Hepatocyte (in vitro differentiated cells): ENCODE data around the gene RETREG2. TPM values are rescaled to one million over a fixed set of nuclear protein-coding genes. Genes with fewer than 3 reads are reported as not detected.

ENCODE experiments used
- DNase-seq: peaks from one replicate; pipeline ENCODE4 v3.0.0-alpha.2; 2016; ENCODE audit warnings: low spot score
- H2AFZ ChIP-seq: fragments of 200-600 bp; sonication (generic); 2 replicates; pipeline ENCODE4 v1.6.0; 2016; ENCODE audit warnings: antibody characterized with exemption, mild to moderate bottlenecking
- H3K27ac ChIP-seq: fragments of 200-600 bp; sonication (generic); 2 replicates; pipeline ENCODE4 v1.5.1; 2016; ENCODE audit warnings: mild to moderate bottlenecking
- H3K27me3 ChIP-seq: fragments of 200-600 bp; sonication (generic); 2 replicates; pipeline ENCODE4 v1.6.1; 2016
- H3K36me3 ChIP-seq: fragments of 200-600 bp; sonication (generic); replicated peaks from 2 replicates; pipeline ENCODE4 v1.5.1; 2016; ENCODE audit warnings: low read depth; ENCODE audit not compliant: insufficient read depth
- H3K4me1 ChIP-seq: fragments of 200-600 bp; sonication (generic); 2 replicates; pipeline ENCODE4 v1.5.1; 2016; ENCODE audit warnings: mild to moderate bottlenecking, moderate library complexity; ENCODE audit not compliant: insufficient read depth
- H3K4me2 ChIP-seq: fragments of 200-600 bp; sonication (generic); 2 replicates; pipeline ENCODE4 v1.6.0; 2016
- H3K4me3 ChIP-seq: fragments of 200-600 bp; sonication (generic); 2 replicates; pipeline ENCODE4 v1.5.1; 2016; ENCODE audit warnings: mild to moderate bottlenecking
- H3K79me2 ChIP-seq: fragments of 200-600 bp; sonication (generic); 2 replicates; pipeline ENCODE4 v1.6.0; 2017; ENCODE audit warnings: mild to moderate bottlenecking
- H3K9me2 ChIP-seq: fragments of 200-600 bp; sonication (generic); replicated peaks from 2 replicates; pipeline ENCODE4 v1.6.0; 2017; ENCODE audit warnings: mild to moderate bottlenecking; ENCODE audit not compliant: insufficient read depth
- H3K9me3 ChIP-seq: fragments of 200-600 bp; sonication (generic); 2 replicates; pipeline ENCODE4 v1.5.1; 2016; ENCODE audit warnings: low read depth, mild to moderate bottlenecking
- H4K20me1 ChIP-seq: fragments of 200-600 bp; sonication (generic); 2 replicates; pipeline ENCODE4 v1.6.0; 2016; ENCODE audit warnings: mild to moderate bottlenecking; ENCODE audit not compliant: insufficient read depth, poor library complexity, severe bottlenecking
- EZH2 ChIP-seq: fragments of 200-600 bp; sonication (generic); IDR thresholded peaks from 2 replicates; pipeline ENCODE4 v1.6.1; 2016; ENCODE audit warnings: antibody characterized with exemption, mild to moderate bottlenecking, borderline replicate concordance
- EZH2phosphoT487 ChIP-seq: fragments of 200-600 bp; sonication (generic); IDR thresholded peaks from one replicate; pipeline ENCODE4 v1.6.1; 2018; ENCODE audit warnings: antibody characterized with exemption, mild to moderate bottlenecking, low read depth, moderate library complexity; ENCODE audit not compliant: unreplicated experiment, severe bottlenecking
- WGBS: methylation state at CpG from one replicate; pipeline ENCODE4 v1.1.6; 2016; ENCODE audit warnings: low lambda C conversion rate; ENCODE audit errors: missing lambda C conversion rate; 5-methylcytosine and 5-hydroxymethylcytosine counted together
- polyA plus RNA-seq: library from polyadenylated mRNA; unstranded; fragments of >200 nt; fragmentation: Nextera tagmentation; extraction: Ambion mirVana; gene quantifications from 2 replicates; pipeline ENCODE4 v1.2.1, GENCODE V29; 2016
- total RNA-seq: library from RNA; depleted of rRNA; stranded (reverse); fragments of >200 nt; gene quantifications from 2 replicates; pipeline ENCODE4 v1.2.3, GENCODE V29; 2014
- TF ChIP-seq, protein P1 (sequence below): fragments of 200-600 bp; sonication (generic); IDR thresholded peaks from 2 replicates; pipeline ENCODE4 v1.5.1; 2016; ENCODE audit warnings: antibody characterized with exemption, mild to moderate bottlenecking; ENCODE audit not compliant: poor library complexity

The RETREG2 gene, protein sequence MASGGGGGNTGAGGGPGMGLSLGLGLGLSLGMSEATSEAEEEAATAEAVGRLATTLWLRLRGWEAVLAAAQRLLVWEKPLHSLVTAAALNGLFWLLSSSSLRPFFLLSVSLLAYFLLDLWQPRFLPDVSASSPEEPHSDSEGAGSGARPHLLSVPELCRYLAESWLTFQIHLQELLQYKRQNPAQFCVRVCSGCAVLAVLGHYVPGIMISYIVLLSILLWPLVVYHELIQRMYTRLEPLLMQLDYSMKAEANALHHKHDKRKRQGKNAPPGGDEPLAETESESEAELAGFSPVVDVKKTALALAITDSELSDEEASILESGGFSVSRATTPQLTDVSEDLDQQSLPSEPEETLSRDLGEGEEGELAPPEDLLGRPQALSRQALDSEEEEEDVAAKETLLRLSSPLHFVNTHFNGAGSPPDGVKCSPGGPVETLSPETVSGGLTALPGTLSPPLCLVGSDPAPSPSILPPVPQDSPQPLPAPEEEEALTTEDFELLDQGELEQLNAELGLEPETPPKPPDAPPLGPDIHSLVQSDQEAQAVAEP
- total RNA-seq (89.1 and 93.3 TPM in 2 replicates), polyA plus RNA-seq (81.0 and 90.7 TPM in 2 replicates)

DNA sequence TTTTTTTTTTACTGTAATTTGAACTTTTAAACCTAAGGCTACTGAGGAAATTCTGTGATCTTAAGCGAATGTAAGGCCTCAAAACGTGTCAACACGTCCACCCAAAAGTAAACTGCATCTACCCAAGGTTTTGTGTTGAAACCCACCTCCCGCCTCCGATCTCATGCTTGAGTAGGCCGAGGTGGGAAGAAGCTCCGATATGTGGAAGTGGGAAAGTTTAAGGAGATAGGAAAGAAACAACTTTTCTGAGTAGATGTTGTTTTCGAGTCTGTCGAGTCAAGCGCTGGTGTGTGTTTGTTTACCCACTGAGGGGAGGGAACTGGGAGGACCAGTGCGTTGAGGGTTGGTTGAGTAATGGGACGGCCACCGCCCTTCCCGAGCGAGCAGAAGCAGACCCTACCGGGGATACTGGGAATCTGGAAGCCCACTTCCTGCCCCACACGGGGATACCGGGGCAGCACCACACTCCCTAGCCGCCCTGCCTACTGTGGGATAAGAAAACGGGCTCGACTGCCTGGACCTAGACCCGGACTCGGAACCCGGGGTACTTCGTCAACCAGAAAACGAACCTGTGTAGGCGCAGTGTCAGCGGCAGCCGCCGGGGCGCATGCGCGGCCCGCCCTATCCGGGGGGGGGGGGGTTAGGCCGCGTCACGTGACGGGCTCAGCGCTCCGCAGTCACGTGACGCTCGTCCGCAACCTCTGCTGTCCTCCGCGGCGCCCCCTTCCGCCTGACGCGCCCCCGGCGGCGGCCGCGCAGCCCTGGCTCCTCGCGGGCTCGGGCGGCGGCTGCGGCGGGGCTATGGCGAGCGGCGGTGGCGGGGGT, at the start of gene RETREG2:
TSS of gene RETREG2 (plus strand) at position 724 of the 825 bp plus-strand sequence. CDS start at position 802, 78 bp downstream.
- no peaks in the 10 kb centered on the region for H3K9me2 ChIP-seq
- H2AFZ ChIP-seq, result peak within 1 kb of the TSS; percentile 75
- H3K4me2 ChIP-seq, result peak within 1 kb of the TSS; percentile 97
- DNase-seq, result peak; percentile 97
- peaks cover 43% of the 10 kb centered on the region for H3K79me2 ChIP-seq
- no peaks in the 10 kb centered on the region for H3K9me3 ChIP-seq
- no peaks in the 10 kb centered on the region for H3K36me3 ChIP-seq
- H3K27ac ChIP-seq, result peak within 1 kb of the TSS; percentile 98
- no peaks in the 10 kb centered on the region for H3K27me3 ChIP-seq
- 2% methylated on average over 32 of the region's 67 CpGs for whole genome bisulfite sequencing
- peaks cover 10% of the 10 kb centered on the region for H4K20me1 ChIP-seq
- peak within 1 kb of the TSS; percentile 86 for H3K4me3 ChIP-seq
- TF ChIP-seq EZH2, result no peak
- TF ChIP-seq, protein P1, sequence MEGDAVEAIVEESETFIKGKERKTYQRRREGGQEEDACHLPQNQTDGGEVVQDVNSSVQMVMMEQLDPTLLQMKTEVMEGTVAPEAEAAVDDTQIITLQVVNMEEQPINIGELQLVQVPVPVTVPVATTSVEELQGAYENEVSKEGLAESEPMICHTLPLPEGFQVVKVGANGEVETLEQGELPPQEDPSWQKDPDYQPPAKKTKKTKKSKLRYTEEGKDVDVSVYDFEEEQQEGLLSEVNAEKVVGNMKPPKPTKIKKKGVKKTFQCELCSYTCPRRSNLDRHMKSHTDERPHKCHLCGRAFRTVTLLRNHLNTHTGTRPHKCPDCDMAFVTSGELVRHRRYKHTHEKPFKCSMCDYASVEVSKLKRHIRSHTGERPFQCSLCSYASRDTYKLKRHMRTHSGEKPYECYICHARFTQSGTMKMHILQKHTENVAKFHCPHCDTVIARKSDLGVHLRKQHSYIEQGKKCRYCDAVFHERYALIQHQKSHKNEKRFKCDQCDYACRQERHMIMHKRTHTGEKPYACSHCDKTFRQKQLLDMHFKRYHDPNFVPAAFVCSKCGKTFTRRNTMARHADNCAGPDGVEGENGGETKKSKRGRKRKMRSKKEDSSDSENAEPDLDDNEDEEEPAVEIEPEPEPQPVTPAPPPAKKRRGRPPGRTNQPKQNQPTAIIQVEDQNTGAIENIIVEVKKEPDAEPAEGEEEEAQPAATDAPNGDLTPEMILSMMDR, result peak; percentile 24
- peaks cover 14% of the 10 kb centered on the region for H3K4me1 ChIP-seq

DNA sequence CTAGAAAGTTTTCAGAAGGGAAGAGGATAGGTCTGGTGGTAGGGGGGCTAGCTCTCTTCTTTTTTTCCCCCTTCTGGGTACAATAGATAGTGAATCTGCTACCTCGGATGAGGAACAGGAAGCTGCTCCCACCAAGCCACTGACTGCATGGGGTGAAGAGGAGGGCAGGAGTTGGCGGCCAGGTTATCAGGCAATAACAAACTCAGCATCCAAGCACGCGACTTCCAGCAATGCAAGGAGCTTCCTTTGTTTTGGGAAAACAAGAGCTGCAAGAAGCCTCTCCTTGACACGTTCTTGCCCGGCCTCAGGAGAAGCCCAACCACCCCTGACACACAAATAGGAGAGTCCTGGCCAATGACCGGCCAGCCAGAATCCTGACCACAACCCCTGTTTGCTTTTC, 49.7 kb upstream of the RETREG2 start:
- Histone ChIP-seq H3K79me2 (peaks cover 4% of the 10 kb centered on the region), H3K9me3 (no peaks in the 10 kb centered on the region), H4K20me1 (no peaks in the 10 kb centered on the region), H2AFZ (no peak overlapping the region), H3K4me1 (peaks cover 40% of the 10 kb centered on the region), H3K36me3 (no peaks in the 10 kb centered on the region), H3K4me2 (no peak overlapping the region), H3K27me3 (no peaks in the 10 kb centered on the region), H3K9me2 (no peaks in the 10 kb centered on the region), H3K4me3 (no peak overlapping the region), H3K27ac (peak overlapping the region; percentile 98)
- no peak for DNase-seq
- 62% methylated on average over 7 of the region's 7 CpGs for WGBS
- TF ChIP-seq EZH2phosphoT487 (no peak), EZH2 (no peak)
- TF ChIP-seq, protein P1, result no peak

DNA sequence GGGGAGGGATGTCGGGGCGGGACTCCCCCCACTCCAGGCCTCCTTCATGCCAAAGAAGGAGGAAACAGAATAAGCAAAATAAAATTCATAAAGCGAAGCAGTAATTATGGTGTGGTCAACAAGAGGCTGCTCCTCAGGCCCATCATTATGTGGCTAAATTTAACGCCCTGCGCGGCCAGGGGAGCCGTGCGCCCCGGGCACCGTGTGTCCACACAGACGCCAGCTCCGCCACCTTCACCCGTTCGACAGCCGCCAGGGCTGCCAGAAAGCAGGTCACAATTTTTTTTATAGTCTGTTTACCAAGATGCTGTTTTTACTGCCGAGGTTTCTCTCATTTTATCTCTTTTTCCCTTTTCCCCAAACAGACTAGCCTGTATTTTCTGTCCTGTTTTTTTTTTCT, 48.5 kb upstream of the RETREG2 start:
- H3K4me3 ChIP-seq, result no peak overlapping the region
- H4K20me1 ChIP-seq, result no peaks in the 10 kb centered on the region
- WGBS, result 93% methylated on average over 16 of the region's 16 CpGs
- peaks cover 4% of the 10 kb centered on the region for H3K79me2 ChIP-seq
- H3K9me3 ChIP-seq, result no peaks in the 10 kb centered on the region
- TF ChIP-seq, protein P1, result no peak
- TF ChIP-seq EZH2phosphoT487, result no peak
- no peak overlapping the region for H3K4me2 ChIP-seq
- H3K27me3 ChIP-seq, result no peaks in the 10 kb centered on the region
- no peak for DNase-seq
- no peak overlapping the region for H2AFZ ChIP-seq
- H3K9me2 ChIP-seq, result no peaks in the 10 kb centered on the region
- no peaks in the 10 kb centered on the region for H3K36me3 ChIP-seq
- no peak overlapping the region for H3K27ac ChIP-seq
- peaks cover 29% of the 10 kb centered on the region for H3K4me1 ChIP-seq
